Astrocyte of the spinal cord (primary cell): ENCODE data around the gene DAZAP1.
A peak's percentile ranks its signal among the peaks of the same experiment; 100 is the strongest.

Experiments used
- DNase-seq: peaks from one replicate; pipeline ENCODE4 v3.0.0; 2011; ENCODE audit warnings: low read depth, low spot score
- H3K4me3 ChIP-seq: 2 replicates; pipeline ENCODE4 v1.5.1; 2011; ENCODE audit warnings: low read depth, mild to moderate bottlenecking, low read length, moderate library complexity
- CTCF ChIP-seq: IDR thresholded peaks from 2 replicates; pipeline ENCODE4 v1.5.1; 2012; ENCODE audit warnings: low read depth, mild to moderate bottlenecking, low read length, inconsistent platforms
- in situ Hi-C: cut with HindIII; loops from 2 replicates; pipeline ENCODE4 v1.10.0; 2017; ENCODE audit warnings: low sequenced_read_pairs

Gene DAZAP1

GRCh38 chr19:1449467-1450442, 42.4 kb downstream of the DAZAP1 start, which contains the start of gene APC2:
APC2 (plus strand) TSS chr19:1450121; CDS start chr19:1453002, 2,881 bp downstream.
- in situ Hi-C loops, result no loop called here
- no peak within 1 kb of the TSS for H3K4me3 ChIP-seq
- DNase-seq, result peak; percentile 22
- TF ChIP-seq CTCF, result no peak

- no peak for DNase-seq
- TF ChIP-seq CTCF, result no peak
- no peak overlapping the region for H3K4me3 ChIP-seq
- in situ Hi-C loops, result no loop called here
Observed at GRCh38 chr19:1450735-1451731, 43.6 kb downstream of the DAZAP1 start.

- in situ Hi-C loops, result no loop called here
- DNase-seq, result no peak
- no peak for TF ChIP-seq CTCF
- no peak overlapping the region for H3K4me3 ChIP-seq
Observed at GRCh38 chr19:1451916-1452801, 44.8 kb downstream of the DAZAP1 start.

GRCh38 chr19:1452802-1453524, 45.6 kb downstream of the DAZAP1 start:
- H3K4me3 ChIP-seq, result no peak overlapping the region
- TF ChIP-seq CTCF, result no peak

GRCh38 chr19:1453525-1454364, 46.4 kb downstream of the DAZAP1 start:
- DNase-seq, result no peak
- in situ Hi-C loops, result no loop called here
- no peak overlapping the region for H3K4me3 ChIP-seq
- TF ChIP-seq CTCF, result no peak

More at GRCh38 chr19:1452802-1453524, 45.6 kb downstream of the DAZAP1 start:
- in situ Hi-C loops, result no loop called here
- DNase-seq, result no peak
